GM23338 (cell line): ENCODE measurements around the gene RGN. TPM values are rescaled to one million over a fixed set of nuclear protein-coding genes. Genes with fewer than 3 reads are reported as not detected.

Experiments
- polyA plus RNA-seq: library from polyadenylated mRNA; unstranded; fragments of >200 nt; fragmentation: Nextera tagmentation; extraction: Ambion mirVana; gene quantifications from 2 replicates; pipeline ENCODE4 v1.2.1, GENCODE V29; 2016
- small RNA-seq: library from RNA; depleted of rRNA; stranded (forward); fragments of <200 nt; gene quantifications from one replicate; pipeline ENCODE3, GENCODE V24; 2014; ENCODE audit warnings: low replicate concordance
- total RNA-seq: library from RNA; depleted of rRNA; stranded (reverse); fragments of >200 nt; shearing (Covaris generic); gene quantifications from 2 replicates; pipeline ENCODE4 v1.2.3, GENCODE V29; 2014; rRNA removed

Gene RGN
- total and polyA plus RNA-seq, 2 experiments from 2014 or later = 5.5 to 6.7 TPM

Small RNAs within 50 kb of the gene (small RNA-seq; reads per million reads assigned to genes)
- gene RNU12-2P = 1.7 reads per million, percentile 78 among the genes with 10 or more reads in this experiment
- not detected for gene RNU6-1189P

Other genes with a start within 250 kb of the RGN start
- 11.0 and 12.1 TPM in 2 replicates for gene RP2, start 241.4 kb upstream of the RGN start, total RNA-seq
- 4.5 TPM in 2 replicates for gene RP2, start 241.4 kb upstream of the RGN start, polyA plus RNA-seq
- gene JADE3, start 166.0 kb upstream of the RGN start, total RNA-seq = 14.1 and 15.3 TPM in 2 replicates
- gene JADE3, start 166.0 kb upstream of the RGN start, polyA plus RNA-seq = 3.9 and 4.5 TPM in 2 replicates
- gene NDUFB11, start 66.3 kb downstream of the RGN start, total RNA-seq = 52.2 and 103 TPM in 2 replicates
- 238 and 247 TPM in 2 replicates for gene NDUFB11, start 66.3 kb downstream of the RGN start, polyA plus RNA-seq
- gene RBM10, start 66.8 kb downstream of the RGN start, total RNA-seq = 80.0 and 101 TPM in 2 replicates
- gene RBM10, start 66.8 kb downstream of the RGN start, polyA plus RNA-seq = 38.9 and 39.5 TPM in 2 replicates
- gene UBA1, start 115.4 kb downstream of the RGN start, total RNA-seq = 344 and 377 TPM in 2 replicates
- gene UBA1, start 115.4 kb downstream of the RGN start, polyA plus RNA-seq = 97.7 and 104 TPM in 2 replicates
- 111 and 158 TPM in 2 replicates for gene CDK16, start 140.2 kb downstream of the RGN start, total RNA-seq
- gene CDK16, start 140.2 kb downstream of the RGN start, polyA plus RNA-seq = 55.9 and 58.9 TPM in 2 replicates
- gene USP11, start 154.6 kb downstream of the RGN start, total RNA-seq = 61.9 and 65.1 TPM in 2 replicates
- gene USP11, start 154.6 kb downstream of the RGN start, polyA plus RNA-seq = 57.0 and 64.2 TPM in 2 replicates